Kidney (tissue), 14 donors: ENCODE results near the gene PACSIN2. TPM values are rescaled to one million over a fixed set of nuclear protein-coding genes. Genes with fewer than 3 reads are reported as not detected.

Source experiments
- DNase-seq, 5 donors: peaks; one replicate each; pipeline ENCODE4 v3.0.0-alpha.2; 2013 to 2020
- FAIRE-seq: peaks from 2 replicates; lab custom pipeline; 2012; peaks lifted over from hg19 to GRCh38; lab: Jason Lieb, UNC
- H3K27ac ChIP-seq, 2 donors: one replicate each; pipeline ENCODE4 v1.7.0; 2013; ENCODE audit warnings: low read depth in 2 of 2, low read length in 2 of 2, inconsistent platforms in 1 of 2
- H3K27me3 ChIP-seq: one replicate; pipeline ENCODE4 v1.7.1; 2013; ENCODE audit warnings: low read length, inconsistent platforms; ENCODE audit not compliant: control insufficient read depth, insufficient read depth
- H3K36me3 ChIP-seq, 3 donors: one replicate each; pipeline versions ENCODE4 v1.7.0 to v1.7.1; 2013; ENCODE audit warnings: low read length in 3 of 3, control low read depth in 1 of 3, inconsistent platforms in 1 of 3; ENCODE audit not compliant: insufficient read depth in 3 of 3, control insufficient read depth in 2 of 3
- H3K4me1 ChIP-seq, 3 donors: one replicate each; pipeline versions ENCODE4 v1.7.0 to v1.7.1; 2013; ENCODE audit warnings: low read length in 3 of 3, inconsistent platforms in 1 of 3, low read depth in 1 of 3; ENCODE audit not compliant: control insufficient read depth in 2 of 3, insufficient read depth in 2 of 3
- H3K4me3 ChIP-seq, 3 donors: one replicate each; pipeline versions ENCODE4 v1.7.0 to v1.8.1; 2013; ENCODE audit warnings: low read length in 3 of 3, control low read depth in 1 of 3, inconsistent platforms in 1 of 3
- H3K9ac ChIP-seq, 3 donors: one replicate each; pipeline versions ENCODE4 v1.7.0 to v1.7.1; 2013; ENCODE audit warnings: low read length in 3 of 3, control low read depth in 1 of 3, inconsistent platforms in 1 of 3
- H3K9me3 ChIP-seq, 3 donors: one replicate each; pipeline versions ENCODE4 v1.7.0 to v1.7.1; 2013; ENCODE audit warnings: low read length in 3 of 3, control low read depth in 1 of 3, inconsistent platforms in 1 of 3; ENCODE audit not compliant: control insufficient read depth in 2 of 3, insufficient read depth in 1 of 3
- intact Hi-C: fragments of 100-400 bp; cut with DNase I; formaldehyde crosslinking; loops from one replicate; pipeline ENCODE4 v1.11.1; 2022
- polyA plus RNA-seq: library from polyadenylated mRNA; stranded (reverse); fragments of 350-450 nt; fragmentation: Illumina TruSeq; extraction: RNeasy Lipid Tissue Mini Kit (QIAGEN cat#74804); gene quantifications from one replicate; pipeline ENCODE4 v1.2.3, GENCODE V29; 2014; ENCODE audit warnings: low read depth, low replicate concordance; ENCODE audit not compliant: insufficient read depth
- total RNA-seq: library from RNA; stranded (reverse); fragmentation: NEBNext Ultra II Directional; extraction: Animal tissue kit (Norgen Biotek cat#: 25700); gene quantifications from one replicate; pipeline ENCODE4 v1.2.1, GENCODE V29; 2021
- TF ChIP-seq, protein P1 (sequence below): IDR thresholded peaks from 3 replicates; pipeline ENCODE4 v1.5.1; 2012; ENCODE audit warnings: mild to moderate bottlenecking, moderate library complexity, borderline replicate concordance; ENCODE audit not compliant: insufficient read depth; ENCODE audit errors: extremely low read depth
- donor health status: control.
- donor health status: control.
- donor health status: control.
- donor health status: control.
- donor health status: control.
- donor health status: DM: yes; HTN: yes; CAD: no.
- donor health status: Normal renal cell carcinoma (clear cell type).

The PACSIN2 gene
- total and polyA plus RNA-seq, 2 donors from 2014 or later: 56.3 to 105 TPM

DNA sequence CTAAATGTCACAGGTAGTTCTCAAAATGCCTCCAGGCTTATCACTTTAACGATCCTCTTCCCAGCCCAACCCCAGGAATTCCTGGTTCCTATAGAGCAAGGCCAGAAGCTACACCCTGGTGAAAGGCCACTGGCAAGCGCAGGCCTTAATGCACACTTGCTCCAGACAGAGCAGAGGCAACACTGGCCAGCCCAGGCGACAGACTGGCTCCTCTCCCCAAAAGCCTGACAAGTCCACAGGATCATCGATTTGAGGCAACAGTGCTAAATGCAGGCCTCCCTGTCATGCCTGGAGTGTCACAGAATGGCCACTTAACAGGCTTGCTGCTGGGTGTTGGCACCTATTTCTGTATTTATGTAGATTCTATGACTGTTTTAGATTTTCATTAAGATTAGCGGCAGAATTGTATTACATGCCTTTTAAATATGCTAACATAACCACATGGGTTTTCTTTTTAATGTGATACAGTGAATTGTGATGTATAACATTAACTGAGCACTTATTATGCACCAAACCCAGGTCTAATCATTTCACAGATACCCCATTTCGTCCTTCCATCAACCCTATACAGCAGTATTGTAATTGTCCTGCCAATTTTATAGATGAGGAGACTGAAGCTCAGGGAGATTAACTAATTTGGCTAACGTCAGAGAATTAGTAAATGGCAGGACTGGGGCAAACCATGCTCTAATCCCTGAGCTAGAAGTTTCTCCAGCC, 38.6 kb downstream of the PACSIN2 start:
- Histone ChIP-seq H3K4me1 (peaks cover 0 to 17% (median 11%) of the 10 kb centered on the region in 3 donors), H3K4me3 (no peak overlapping the region), H3K27ac (no peak overlapping the region), H3K27me3 (no peaks in the 10 kb centered on the region), H3K36me3 (no peaks in the 10 kb centered on the region), H3K9ac (no peak overlapping the region), H3K9me3 (no peaks in the 10 kb centered on the region)
- FAIRE-seq: no peak
- TF ChIP-seq, protein P1, sequence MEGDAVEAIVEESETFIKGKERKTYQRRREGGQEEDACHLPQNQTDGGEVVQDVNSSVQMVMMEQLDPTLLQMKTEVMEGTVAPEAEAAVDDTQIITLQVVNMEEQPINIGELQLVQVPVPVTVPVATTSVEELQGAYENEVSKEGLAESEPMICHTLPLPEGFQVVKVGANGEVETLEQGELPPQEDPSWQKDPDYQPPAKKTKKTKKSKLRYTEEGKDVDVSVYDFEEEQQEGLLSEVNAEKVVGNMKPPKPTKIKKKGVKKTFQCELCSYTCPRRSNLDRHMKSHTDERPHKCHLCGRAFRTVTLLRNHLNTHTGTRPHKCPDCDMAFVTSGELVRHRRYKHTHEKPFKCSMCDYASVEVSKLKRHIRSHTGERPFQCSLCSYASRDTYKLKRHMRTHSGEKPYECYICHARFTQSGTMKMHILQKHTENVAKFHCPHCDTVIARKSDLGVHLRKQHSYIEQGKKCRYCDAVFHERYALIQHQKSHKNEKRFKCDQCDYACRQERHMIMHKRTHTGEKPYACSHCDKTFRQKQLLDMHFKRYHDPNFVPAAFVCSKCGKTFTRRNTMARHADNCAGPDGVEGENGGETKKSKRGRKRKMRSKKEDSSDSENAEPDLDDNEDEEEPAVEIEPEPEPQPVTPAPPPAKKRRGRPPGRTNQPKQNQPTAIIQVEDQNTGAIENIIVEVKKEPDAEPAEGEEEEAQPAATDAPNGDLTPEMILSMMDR: no peak
- intact Hi-C loops: no loop called here
- no peak for DNase-seq

DNA sequence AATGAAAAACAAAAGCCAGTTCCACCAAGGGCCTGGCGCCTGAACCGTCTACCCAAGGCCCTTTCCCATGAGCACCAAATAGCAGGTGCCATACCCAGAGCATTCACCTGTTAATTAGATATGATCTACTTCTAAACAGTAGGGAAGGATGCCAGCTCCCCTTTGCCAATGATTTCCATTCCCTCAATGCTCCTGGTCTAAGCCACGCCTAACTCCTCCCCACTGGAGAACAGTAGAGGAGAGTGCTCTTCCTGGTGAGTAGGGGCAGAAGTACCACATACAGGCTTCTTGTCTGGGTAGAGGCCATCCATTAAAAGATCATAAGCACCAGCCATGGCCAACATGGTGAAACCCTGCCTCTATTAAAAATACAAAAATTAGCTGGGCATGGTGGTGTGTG, 40.7 kb downstream of the PACSIN2 start:
- TF ChIP-seq, protein P1: no peak
- intact Hi-C loops: no loop called here
- DNase-seq (no peak), FAIRE-seq (no peak)
- Histone ChIP-seq H3K27ac (no peak overlapping the region), H3K9me3 (no peaks in the 10 kb centered on the region), H3K4me1 (peaks cover 0 to 17% (median 11%) of the 10 kb centered on the region in 3 donors), H3K27me3 (no peaks in the 10 kb centered on the region), H3K4me3 (no peak overlapping the region), H3K36me3 (no peaks in the 10 kb centered on the region), H3K9ac (no peak overlapping the region)

DNA sequence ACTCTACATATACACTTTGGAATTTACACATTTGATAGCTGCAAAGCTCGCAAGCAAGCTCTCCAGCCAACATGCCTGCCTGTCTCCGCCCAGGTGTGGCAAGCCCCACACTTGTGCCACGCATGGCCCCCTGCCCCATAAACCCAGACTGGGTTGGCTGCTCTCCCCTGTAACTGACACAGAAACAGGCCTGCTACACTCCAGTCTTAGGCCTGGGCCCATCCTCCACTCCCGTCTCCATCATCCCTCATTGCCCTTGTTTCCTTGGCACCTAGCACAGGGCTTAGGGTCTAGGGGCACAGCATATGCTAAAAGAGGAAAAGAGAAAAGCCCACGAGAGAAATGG, 41.4 kb downstream of the PACSIN2 start:
- H3K9me3 ChIP-seq: no peaks in the 10 kb centered on the region
- H3K27me3 ChIP-seq: no peaks in the 10 kb centered on the region
- H3K4me1 ChIP-seq: peaks cover 0 to 14% (median 4%) of the 10 kb centered on the region in 3 donors
- DNase-seq: peak in 3 of 5 donors; percentile 49 to 65 (median 61)
- no peaks in the 10 kb centered on the region for H3K36me3 ChIP-seq
- intact Hi-C loops: no loop called here
- no peak for FAIRE-seq
- no peak overlapping the region for H3K27ac ChIP-seq
- H3K9ac ChIP-seq: no peak overlapping the region
- no peak overlapping the region for H3K4me3 ChIP-seq
- TF ChIP-seq, protein P1: no peak
